ENCODE results near the gene BEST4. TPM values are rescaled to one million over a fixed set of nuclear protein-coding genes. Genes with fewer than 3 reads are reported as not detected.

Gene BEST4
- polyA plus RNA-seq, 1 donor (not counting 4 experiments of a cell fraction or from before 2014, with no cell fraction given): 0.14 TPM

DNA sequence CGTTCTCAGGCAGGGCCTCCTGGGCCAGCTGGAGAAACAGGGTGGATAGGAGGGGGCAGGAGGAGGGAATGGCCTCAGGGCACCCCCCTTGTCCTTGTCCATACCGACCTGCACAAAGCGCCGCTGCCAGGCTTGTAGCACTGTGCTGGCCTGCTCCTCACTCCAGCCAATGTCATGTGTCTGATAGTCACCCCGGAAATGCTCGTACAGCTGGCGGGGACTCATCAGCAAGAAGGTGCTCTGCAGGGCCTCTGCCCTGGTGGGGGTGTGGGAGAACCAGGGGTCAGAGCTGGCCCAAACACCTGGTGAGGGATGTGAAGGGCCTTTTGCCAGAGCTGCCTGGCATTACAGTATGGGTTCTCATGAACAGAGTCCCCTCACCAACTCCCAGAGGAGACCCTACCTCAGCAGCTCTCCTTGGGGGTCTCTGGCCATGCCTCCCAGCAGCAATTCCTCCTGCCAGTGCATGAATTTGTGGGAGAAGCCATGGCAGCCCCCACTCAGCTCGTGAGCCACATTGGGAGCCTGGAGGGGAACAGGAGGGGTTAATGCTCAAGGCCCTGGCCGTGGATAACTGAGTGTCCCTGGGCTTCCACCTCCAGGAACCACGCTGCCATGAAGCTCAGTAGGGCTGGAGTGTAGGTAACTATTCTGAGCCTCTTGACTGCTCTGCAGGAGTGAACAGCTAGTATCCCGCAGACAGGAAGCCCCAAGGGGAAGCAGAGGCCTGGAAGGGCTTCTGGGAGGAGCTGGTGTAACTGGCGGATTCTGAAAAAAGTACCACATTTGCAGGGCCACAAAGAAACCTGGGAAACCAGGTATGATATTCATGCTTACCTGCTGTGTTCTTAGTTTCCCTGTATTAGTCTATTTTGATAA lies 41.8 kb upstream of the BEST4 start:
- FAIRE-seq (no peak), DNase-seq (ENCODE audit: low read depth, low spot score) (no peak)
- no peak overlapping the region for H3K4me3 ChIP-seq (ENCODE audit: control insufficient read depth in 2 of 3, extremely low read depth in 1 of 3, insufficient read depth in 2 of 3, low read depth in 1 of 3, low read length in 3 of 3)
- no peaks in the 10 kb centered on the region for H3K9me3 ChIP-seq (ENCODE audit: control insufficient read depth, low read depth, low read length)
- no peak overlapping the region for H3K9ac ChIP-seq (ENCODE audit: control insufficient read depth, extremely low read depth, insufficient read depth, low read length)
- no peaks in the 10 kb centered on the region for H3K79me2 ChIP-seq (ENCODE audit: control insufficient read depth, insufficient read depth, low read length)
- H3K36me3 ChIP-seq (ENCODE audit: control insufficient read depth in 2 of 2, extremely low read depth in 1 of 2, insufficient read depth in 2 of 2, low read length in 2 of 2): no peaks in the 10 kb centered on the region
- dilution Hi-C loops (cut with MboI; ENCODE audit: extremely low pct_ligation_motif_present, low sequenced_read_pairs): no loop called here
- no peak overlapping the region for H3K27ac ChIP-seq (ENCODE audit: control insufficient read depth, insufficient read depth, low read length)
- TF ChIP-seq EZH2 (IDR thresholded peaks at IDR 0.05; ENCODE audit: low read length): no peak
- TF ChIP-seq, protein P1, sequence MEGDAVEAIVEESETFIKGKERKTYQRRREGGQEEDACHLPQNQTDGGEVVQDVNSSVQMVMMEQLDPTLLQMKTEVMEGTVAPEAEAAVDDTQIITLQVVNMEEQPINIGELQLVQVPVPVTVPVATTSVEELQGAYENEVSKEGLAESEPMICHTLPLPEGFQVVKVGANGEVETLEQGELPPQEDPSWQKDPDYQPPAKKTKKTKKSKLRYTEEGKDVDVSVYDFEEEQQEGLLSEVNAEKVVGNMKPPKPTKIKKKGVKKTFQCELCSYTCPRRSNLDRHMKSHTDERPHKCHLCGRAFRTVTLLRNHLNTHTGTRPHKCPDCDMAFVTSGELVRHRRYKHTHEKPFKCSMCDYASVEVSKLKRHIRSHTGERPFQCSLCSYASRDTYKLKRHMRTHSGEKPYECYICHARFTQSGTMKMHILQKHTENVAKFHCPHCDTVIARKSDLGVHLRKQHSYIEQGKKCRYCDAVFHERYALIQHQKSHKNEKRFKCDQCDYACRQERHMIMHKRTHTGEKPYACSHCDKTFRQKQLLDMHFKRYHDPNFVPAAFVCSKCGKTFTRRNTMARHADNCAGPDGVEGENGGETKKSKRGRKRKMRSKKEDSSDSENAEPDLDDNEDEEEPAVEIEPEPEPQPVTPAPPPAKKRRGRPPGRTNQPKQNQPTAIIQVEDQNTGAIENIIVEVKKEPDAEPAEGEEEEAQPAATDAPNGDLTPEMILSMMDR (optimal IDR thresholded peaks at IDR 0.05 in 1 of 3, IDR thresholded peaks at IDR 0.05 in 1 of 3, conservative IDR thresholded peaks at IDR 0.05 in 1 of 3; ENCODE audit: extremely low read depth in 1 of 3, insufficient read depth in 2 of 3, low read length in 3 of 3): no peak
- no peak overlapping the region for H3K4me2 ChIP-seq (ENCODE audit: control insufficient read depth, extremely low read depth, insufficient read depth, low read depth, low read length)
- H2AFZ ChIP-seq (ENCODE audit: control insufficient read depth, low read length): no peak overlapping the region
- H4K20me1 ChIP-seq (ENCODE audit: control insufficient read depth, extremely low read depth, insufficient read depth, low read length): no peaks in the 10 kb centered on the region
- H3K27me3 ChIP-seq (ENCODE audit: control insufficient read depth, extremely low read depth, insufficient read depth, low read length): peaks cover 3% of the 10 kb centered on the region
- H3K9me1 ChIP-seq (ENCODE audit: control insufficient read depth, extremely low read depth, insufficient read depth, low read length): no peaks in the 10 kb centered on the region
- no peaks in the 10 kb centered on the region for H3K4me1 ChIP-seq (ENCODE audit: control insufficient read depth, extremely low read depth, insufficient read depth, low read length)

DNA sequence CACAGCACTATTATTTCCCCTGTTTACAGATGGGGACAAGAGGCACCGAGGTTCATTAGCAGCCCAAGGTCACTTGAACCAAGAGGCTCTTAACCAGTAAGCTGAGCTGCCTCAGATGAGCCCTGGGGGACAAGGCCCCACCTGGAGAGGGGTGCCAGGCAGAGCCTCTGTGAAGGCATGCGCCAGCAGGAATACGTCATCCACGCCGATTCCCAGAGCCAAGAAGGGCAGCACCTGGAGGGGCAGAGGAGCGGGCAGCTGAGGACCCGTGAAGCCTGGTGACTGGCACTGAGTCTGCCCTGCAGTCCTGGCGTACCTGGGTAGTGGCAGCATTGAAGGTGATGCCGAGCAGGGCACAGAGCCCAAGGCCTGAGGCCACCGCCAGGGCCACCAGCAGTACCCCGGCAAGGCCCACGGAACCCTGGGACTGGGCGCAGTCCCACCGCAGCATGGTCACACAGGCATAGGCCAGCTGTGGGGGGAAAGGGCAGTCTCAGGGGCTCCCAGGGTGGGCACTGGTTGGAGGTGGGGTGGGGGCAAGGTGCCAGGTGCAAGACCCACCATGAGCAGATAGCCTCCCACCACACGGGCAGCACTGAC lies 41.0 kb upstream of the BEST4 start:
- H3K79me2 ChIP-seq (ENCODE audit: control insufficient read depth, insufficient read depth, low read length): no peaks in the 10 kb centered on the region
- TF ChIP-seq, protein P1 (optimal IDR thresholded peaks at IDR 0.05 in 1 of 3, IDR thresholded peaks at IDR 0.05 in 1 of 3, conservative IDR thresholded peaks at IDR 0.05 in 1 of 3; ENCODE audit: extremely low read depth in 1 of 3, insufficient read depth in 2 of 3, low read length in 3 of 3): no peak
- TF ChIP-seq EZH2 (IDR thresholded peaks at IDR 0.05; ENCODE audit: low read length): no peak
- no peak for DNase-seq (ENCODE audit: low read depth, low spot score)
- H2AFZ ChIP-seq (ENCODE audit: control insufficient read depth, low read length): no peak overlapping the region
- H3K9me3 ChIP-seq (ENCODE audit: control insufficient read depth, low read depth, low read length): no peaks in the 10 kb centered on the region
- H3K4me3 ChIP-seq (ENCODE audit: control insufficient read depth in 2 of 3, extremely low read depth in 1 of 3, insufficient read depth in 2 of 3, low read depth in 1 of 3, low read length in 3 of 3): no peak overlapping the region
- H3K36me3 ChIP-seq (ENCODE audit: control insufficient read depth in 2 of 2, extremely low read depth in 1 of 2, insufficient read depth in 2 of 2, low read length in 2 of 2): no peaks in the 10 kb centered on the region
- no peaks in the 10 kb centered on the region for H3K4me1 ChIP-seq (ENCODE audit: control insufficient read depth, extremely low read depth, insufficient read depth, low read length)
- no peak overlapping the region for H3K4me2 ChIP-seq (ENCODE audit: control insufficient read depth, extremely low read depth, insufficient read depth, low read depth, low read length)
- H3K27me3 ChIP-seq (ENCODE audit: control insufficient read depth, extremely low read depth, insufficient read depth, low read length): peaks cover 3% of the 10 kb centered on the region
- no peak overlapping the region for H3K27ac ChIP-seq (ENCODE audit: control insufficient read depth, insufficient read depth, low read length)
- no peaks in the 10 kb centered on the region for H3K9me1 ChIP-seq (ENCODE audit: control insufficient read depth, extremely low read depth, insufficient read depth, low read length)
- dilution Hi-C loops (cut with MboI; ENCODE audit: extremely low pct_ligation_motif_present, low sequenced_read_pairs): no loop called here
- no peak for FAIRE-seq
- no peak overlapping the region for H3K9ac ChIP-seq (ENCODE audit: control insufficient read depth, extremely low read depth, insufficient read depth, low read length)
- no peaks in the 10 kb centered on the region for H4K20me1 ChIP-seq (ENCODE audit: control insufficient read depth, extremely low read depth, insufficient read depth, low read length)

Measured in keratinocyte (primary cell).